Body of pancreas (tissue), 4 donors: ENCODE data around the gene ASB10. TPM values are rescaled to one million over a fixed set of nuclear protein-coding genes. Genes with fewer than 3 reads are reported as not detected.

ENCODE experiments used
- ATAC-seq: fragments of 150-250 bp; one replicate; pipeline ENCODE4 v1.9.1; 2016
- DNase-seq, 4 donors: peaks; one replicate each; pipeline ENCODE4 v3.0.0-alpha.2; 2019
- H3K27ac ChIP-seq, 4 donors: fragments of 200-600 bp; sonication (generic); 1 replicate in 3 of 4; 2 replicates in 1 of 4; pipeline versions ENCODE4 v1.5.1 to v1.6.1; 2016 to 2019; ENCODE audit warnings: mild to moderate bottlenecking in 1 of 4, mixed read lengths in 1 of 4, moderate library complexity in 1 of 4
- H3K27me3 ChIP-seq, 2 donors: fragments of 200-600 bp; sonication (generic); one replicate each; pipeline ENCODE4 v1.6.0; 2016; ENCODE audit warnings: mild to moderate bottlenecking in 1 of 2
- H3K36me3 ChIP-seq, 2 donors: fragments of 200-600 bp; sonication (generic); replicated peaks in 1 of 2; 2 replicates each; pipeline ENCODE4 v1.5.1; 2016; ENCODE audit warnings: low read depth in 2 of 2; ENCODE audit not compliant: insufficient read depth in 1 of 2
- H3K4me1 ChIP-seq: fragments of 200-600 bp; sonication (generic); one replicate; pipeline ENCODE4 v1.6.0; 2016
- H3K4me3 ChIP-seq, 2 donors: fragments of 200-600 bp; sonication (generic); 1 replicate in 1 of 2; 2 replicates in 1 of 2; pipeline ENCODE4 v1.5.1; 2016 to 2019
- H3K9me3 ChIP-seq, 3 donors: fragments of 200-600 bp; sonication (generic); 1 replicate in 2 of 3; 2 replicates in 1 of 3; pipeline ENCODE4 v1.5.1; 2016
- CTCF ChIP-seq, 7 experiments: fragments of 450-650 bp in 4 of 7; fragments of 200-600 bp in 3 of 7; sonication (generic) in 3 of 7; IDR thresholded peaks; one replicate each; pipeline ENCODE4 v1.5.1; 2016 to 2019; ENCODE audit warnings: antibody characterized with exemption in 7 of 7
- POLR2A ChIP-seq, 3 donors: fragments of 450-650 bp; IDR thresholded peaks; one replicate each; pipeline ENCODE4 v1.6.1; 2016; ENCODE audit warnings: antibody characterized with exemption in 3 of 3, mild to moderate bottlenecking in 2 of 3
- WGBS, 2 donors: methylation state at CpG; one replicate each; pipeline ENCODE4 v1.1.5; 2017; 5-methylcytosine and 5-hydroxymethylcytosine counted together
- intact Hi-C: fragments of 100-400 bp; cut with DNase I; formaldehyde crosslinking; loops from one replicate; pipeline ENCODE4 v1.15.1; 2023
- total RNA-seq, 2 donors: library from RNA; depleted of rRNA; stranded (reverse); fragments of >200 nt; gene quantifications; one replicate each; pipeline ENCODE4 v1.1.0, GENCODE V29; 2016

The ASB10 gene
- total RNA-seq, 2 donors from 2014 or later, result not detected

GRCh38 chr7:151232917-151233701, 46.1 kb upstream of the ASB10 start:
- Histone ChIP-seq H3K4me3 (peak overlapping the region; percentile 94 to 100), H3K4me1 (peaks cover 24% of the 10 kb centered on the region), H3K27ac (peak overlapping the region in 3 of 4 donors; percentile 76 to 90 (median 78)), H3K9me3 (no peaks in the 10 kb centered on the region), H3K27me3 (no peaks in the 10 kb centered on the region), H3K36me3 (peaks cover 0 to 10% of the 10 kb centered on the region in 2 donors)
- DNase-seq (peak; percentile 48 to 70 (median 56)), ATAC-seq (peak; percentile 45)
- no peak for TF ChIP-seq POLR2A (IDR thresholded peaks at IDR 0.05)
- intact Hi-C loops, result no loop called here
- WGBS, 2 donors, result 0 to 2% methylated on average over 8 to 36 of the region's 36 CpGs

- H3K4me3 ChIP-seq, result peak within 1 kb of the TSS; percentile 94 to 100
- H3K4me1 ChIP-seq, result peaks cover 29% of the 10 kb centered on the region
- H3K36me3 ChIP-seq, result peaks cover 0 to 8% of the 10 kb centered on the region in 2 donors
- intact Hi-C loops, result no loop called here
- TF ChIP-seq POLR2A (IDR thresholded peaks at IDR 0.05) (peak; percentile 71 to 91 (median 85)), CTCF (IDR thresholded peaks at IDR 0.05) (no peak)
- peak within 1 kb of the TSS; percentile 49 to 90 (median 77) for H3K27ac ChIP-seq
- peak; percentile 91 to 94 (median 92) for DNase-seq
- no peaks in the 10 kb centered on the region for H3K27me3 ChIP-seq
- 1% methylated on average over 29 to 72 of the region's 79 CpGs for WGBS, 2 donors
- no peaks in the 10 kb centered on the region for H3K9me3 ChIP-seq
- peak; percentile 93 for ATAC-seq
Measured at GRCh38 chr7:151232091-151232916, 45.3 kb upstream of the ASB10 start, which contains the start of gene CHPF2. CHPF2 (plus strand) TSS chr7:151232483; CDS start chr7:151234012, 1,529 bp downstream.

DNA sequence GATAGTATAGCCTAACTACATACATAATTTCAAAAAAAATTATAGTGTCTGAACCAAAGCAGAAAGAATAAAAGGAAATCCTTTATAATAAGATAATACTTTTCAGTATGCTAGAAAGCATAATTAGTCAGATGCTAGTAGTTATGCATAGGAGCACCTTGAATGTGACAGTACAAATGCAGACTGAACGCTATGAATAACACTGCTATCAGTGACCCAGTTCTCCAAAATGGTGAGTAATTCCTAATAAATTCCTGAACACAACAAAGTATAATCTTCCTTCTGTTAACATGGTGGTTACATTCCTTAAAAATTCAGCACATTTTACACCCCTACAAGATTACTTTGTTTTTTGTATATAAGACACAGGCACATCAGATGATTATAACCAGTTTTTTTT, 44.0 kb upstream of the ASB10 start:
- no peak for TF ChIP-seq POLR2A (IDR thresholded peaks at IDR 0.05)
- no peak for TF ChIP-seq CTCF (IDR thresholded peaks at IDR 0.05)
- H3K36me3 ChIP-seq, result peaks cover 0 to under 1% of the 10 kb centered on the region in 2 donors
- intact Hi-C loops, result no loop called here
- H3K9me3 ChIP-seq, result no peaks in the 10 kb centered on the region
- ATAC-seq, result no peak
- peaks cover 34% of the 10 kb centered on the region for H3K4me1 ChIP-seq
- no peaks in the 10 kb centered on the region for H3K27me3 ChIP-seq
- WGBS, 2 donors, result 48 to 50% methylated on average over 1 of the region's 1 CpG
- no peak for DNase-seq
- no peak overlapping the region for H3K27ac ChIP-seq
- H3K4me3 ChIP-seq, result no peak overlapping the region

- TF ChIP-seq POLR2A (IDR thresholded peaks at IDR 0.05) (no peak), CTCF (IDR thresholded peaks at IDR 0.05) (no peak)
- peaks cover 0 to 2% of the 10 kb centered on the region in 2 donors for H3K36me3 ChIP-seq
- no peak overlapping the region for H3K27ac ChIP-seq
- no peaks in the 10 kb centered on the region for H3K27me3 ChIP-seq
- ATAC-seq, result no peak
- H3K4me3 ChIP-seq, result no peak overlapping the region
- H3K4me1 ChIP-seq, result peaks cover 40% of the 10 kb centered on the region
- H3K9me3 ChIP-seq, result no peaks in the 10 kb centered on the region
- intact Hi-C loops, result no loop called here
- DNase-seq, result no peak
- WGBS, 2 donors, result 75 to 78% methylated on average over 10 of the region's 10 CpGs
Measured at GRCh38 chr7:151229249-151229648, 42.2 kb upstream of the ASB10 start.
